GM12878 (cell line): ENCODE measurements around the gene BATF. TPM values are rescaled to one million over a fixed set of nuclear protein-coding genes. Genes with fewer than 3 reads are reported as not detected.

ENCODE experiments used
- CHD1 ChIP-seq: IDR thresholded peaks from 2 replicates; pipeline ENCODE4 v1.6.1; 2012; ENCODE audit warnings: low read depth, low read length, improper control_type of control experiment
- CHD2 ChIP-seq: IDR thresholded peaks from 2 replicates; pipeline ENCODE4 v1.6.1; 2011; ENCODE audit warnings: low read depth, low read length, improper control_type of control experiment, borderline replicate concordance
- GATAD2B ChIP-seq: fragments of 450-650 bp; conservative IDR thresholded peaks from 2 replicates; pipeline ENCODE4 v1.6.1; 2017; ENCODE audit warnings: low read depth, mild to moderate bottlenecking, moderate library complexity
- JUND ChIP-seq: IDR thresholded peaks from 2 replicates; pipeline ENCODE4 v1.6.1; 2012; ENCODE audit warnings: low read depth, mild to moderate bottlenecking, low read length, improper control_type of control experiment, moderate library complexity
- KLF5 ChIP-seq: fragments of 450-650 bp; IDR thresholded peaks from 2 replicates; pipeline ENCODE4 v1.6.1; 2014; ENCODE audit warnings: mild to moderate bottlenecking; ENCODE audit not compliant: partially characterized antibody
- MEF2B ChIP-seq: fragments of 450-650 bp; IDR thresholded peaks from 2 replicates; pipeline ENCODE4 v1.6.1; 2018; ENCODE audit warnings: mild to moderate bottlenecking, moderate library complexity; ENCODE audit not compliant: partially characterized antibody, poor library complexity, severe bottlenecking
- MYB ChIP-seq: fragments of 150-350 bp; IDR thresholded peaks from 2 replicates; pipeline ENCODE4 v1.6.1; 2014; ENCODE audit warnings: mild to moderate bottlenecking, low read depth, low read length, borderline replicate concordance
- PAX5 ChIP-seq: IDR thresholded peaks from 2 replicates; pipeline ENCODE4 v1.6.1; 2011; ENCODE audit warnings: low read depth, low read length, borderline replicate concordance
- RELA ChIP-seq: fragments of 450-650 bp; IDR thresholded peaks from 2 replicates; pipeline ENCODE4 v1.8.0; 2014; ENCODE audit warnings: borderline replicate concordance; ENCODE audit not compliant: partially characterized antibody
- RUNX3 ChIP-seq: IDR thresholded peaks from 2 replicates; pipeline ENCODE4 v1.6.1; 2012; ENCODE audit warnings: low read length, inconsistent platforms
- SMAD5 ChIP-seq: IDR thresholded peaks from 2 replicates; pipeline ENCODE4 v1.6.1; 2016; ENCODE audit warnings: antibody characterized with exemption, low read depth
- SUZ12 ChIP-seq: fragments of 200-600 bp; sonication (generic); IDR thresholded peaks from one replicate; pipeline ENCODE4 v1.6.1; 2018; ENCODE audit warnings: antibody characterized with exemption, mild to moderate bottlenecking; ENCODE audit not compliant: unreplicated experiment
- polyA plus RNA-seq, 11 experiments: library from polyadenylated mRNA; depleted of rRNA in 4 of 11; unstranded in 6 of 11; stranded (reverse) in 5 of 11; fragments of >200 nt; fragmentation: Nextera tagmentation in 4 of 11; fragmentation: Illumina TruSeq in 1 of 11; extraction: Ambion mirVana in 4 of 11; extraction: Trizol in 1 of 11; gene quantifications; 1 replicate in 1 of 11; 2 replicates in 10 of 11; pipeline versions ENCODE4 v1.2.1 to v1.2.3, GENCODE V29; 2011 to 2016; ENCODE audit warnings: inconsistent platforms in 2 of 11, missing spikeins in 2 of 11, low read depth in 1 of 11
- total RNA-seq, 4 experiments: library from RNA; depleted of rRNA in 3 of 4; stranded (reverse); fragments of >200 nt in 3 of 4; fragmentation: Illumina TruSeq in 1 of 4; extraction: Trizol in 1 of 4; gene quantifications; 2 replicates each; pipeline versions ENCODE4 v1.2.1 to v1.2.3, GENCODE V29; 2013 to 2021
- TF ChIP-seq, protein P1 (sequence below): fragments of 150-350 bp; IDR thresholded peaks from 2 replicates; pipeline ENCODE4 v1.6.1; 2016; ENCODE audit warnings: low read depth, low read length
- TF ChIP-seq, protein P2 (sequence below): fragments of 450-650 bp; IDR thresholded peaks from 2 replicates; pipeline ENCODE4 v1.6.1; 2017; ENCODE audit warnings: antibody characterized with exemption, mild to moderate bottlenecking, moderate library complexity
- TF ChIP-seq, protein P3 (sequence below): IDR thresholded peaks from 2 replicates; pipeline ENCODE4 v1.6.1; 2012; ENCODE audit warnings: mild to moderate bottlenecking, low read depth, low read length
- TF ChIP-seq, protein P4 (sequence below): fragments of 450-650 bp; IDR thresholded peaks from 2 replicates; pipeline ENCODE4 v1.6.1; 2014; ENCODE audit warnings: mild to moderate bottlenecking
- TF ChIP-seq, protein P5 (sequence below): IDR thresholded peaks from 2 replicates; pipeline ENCODE4 v1.6.1; 2011; ENCODE audit warnings: borderline replicate concordance, low read depth, mild to moderate bottlenecking, moderate library complexity, mixed read lengths, low read length; ENCODE audit not compliant: insufficient read depth; ENCODE audit errors: extremely low read length

The BATF gene
- total and polyA plus RNA-seq, 10 of the 15 experiments (the other 5 are each of a cell fraction or from before 2014, with no cell fraction given): 10.0 to 154 (median 103) TPM

DNA sequence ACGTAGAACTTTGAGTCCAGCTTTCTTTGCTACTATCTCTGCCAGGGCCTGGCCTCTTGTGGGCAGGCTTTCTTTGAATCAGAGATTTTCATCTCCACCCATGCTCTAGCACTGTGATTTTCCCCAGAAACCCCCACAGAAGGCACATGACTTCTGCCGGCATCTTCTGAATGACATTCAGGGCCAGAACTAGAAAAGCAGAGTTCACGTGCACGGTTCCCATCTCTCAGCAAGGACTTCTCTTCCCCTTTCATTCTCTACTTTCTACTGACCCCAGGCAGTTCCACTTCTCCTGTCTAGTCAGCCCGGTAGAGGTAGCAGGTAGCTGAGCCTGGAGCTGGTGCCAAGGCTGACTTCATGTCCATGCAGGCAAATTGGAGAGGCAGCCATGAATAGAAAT, 26.9 kb downstream of the BATF start (continued):
- TF ChIP-seq SMAD5 (no peak), PAX5 (no peak), JUND (no peak), RUNX3 (peak; percentile 63; the same call in 1 of the 2 replicates), CHD1 (no peak), SUZ12 (no peak), MEF2B (no peak), KLF5 (no peak), CHD2 (no peak), MYB (no peak), GATAD2B (0 out of 2 replicates have a peak, but pooled peaks have one; percentile 29), RELA (peak; percentile 77)
- TF ChIP-seq, protein P1, sequence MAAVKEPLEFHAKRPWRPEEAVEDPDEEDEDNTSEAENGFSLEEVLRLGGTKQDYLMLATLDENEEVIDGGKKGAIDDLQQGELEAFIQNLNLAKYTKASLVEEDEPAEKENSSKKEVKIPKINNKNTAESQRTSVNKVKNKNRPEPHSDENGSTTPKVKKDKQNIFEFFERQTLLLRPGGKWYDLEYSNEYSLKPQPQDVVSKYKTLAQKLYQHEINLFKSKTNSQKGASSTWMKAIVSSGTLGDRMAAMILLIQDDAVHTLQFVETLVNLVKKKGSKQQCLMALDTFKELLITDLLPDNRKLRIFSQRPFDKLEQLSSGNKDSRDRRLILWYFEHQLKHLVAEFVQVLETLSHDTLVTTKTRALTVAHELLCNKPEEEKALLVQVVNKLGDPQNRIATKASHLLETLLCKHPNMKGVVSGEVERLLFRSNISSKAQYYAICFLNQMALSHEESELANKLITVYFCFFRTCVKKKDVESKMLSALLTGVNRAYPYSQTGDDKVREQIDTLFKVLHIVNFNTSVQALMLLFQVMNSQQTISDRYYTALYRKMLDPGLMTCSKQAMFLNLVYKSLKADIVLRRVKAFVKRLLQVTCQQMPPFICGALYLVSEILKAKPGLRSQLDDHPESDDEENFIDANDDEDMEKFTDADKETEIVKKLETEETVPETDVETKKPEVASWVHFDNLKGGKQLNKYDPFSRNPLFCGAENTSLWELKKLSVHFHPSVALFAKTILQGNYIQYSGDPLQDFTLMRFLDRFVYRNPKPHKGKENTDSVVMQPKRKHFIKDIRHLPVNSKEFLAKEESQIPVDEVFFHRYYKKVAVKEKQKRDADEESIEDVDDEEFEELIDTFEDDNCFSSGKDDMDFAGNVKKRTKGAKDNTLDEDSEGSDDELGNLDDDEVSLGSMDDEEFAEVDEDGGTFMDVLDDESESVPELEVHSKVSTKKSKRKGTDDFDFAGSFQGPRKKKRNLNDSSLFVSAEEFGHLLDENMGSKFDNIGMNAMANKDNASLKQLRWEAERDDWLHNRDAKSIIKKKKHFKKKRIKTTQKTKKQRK: no peak
- TF ChIP-seq, protein P2, sequence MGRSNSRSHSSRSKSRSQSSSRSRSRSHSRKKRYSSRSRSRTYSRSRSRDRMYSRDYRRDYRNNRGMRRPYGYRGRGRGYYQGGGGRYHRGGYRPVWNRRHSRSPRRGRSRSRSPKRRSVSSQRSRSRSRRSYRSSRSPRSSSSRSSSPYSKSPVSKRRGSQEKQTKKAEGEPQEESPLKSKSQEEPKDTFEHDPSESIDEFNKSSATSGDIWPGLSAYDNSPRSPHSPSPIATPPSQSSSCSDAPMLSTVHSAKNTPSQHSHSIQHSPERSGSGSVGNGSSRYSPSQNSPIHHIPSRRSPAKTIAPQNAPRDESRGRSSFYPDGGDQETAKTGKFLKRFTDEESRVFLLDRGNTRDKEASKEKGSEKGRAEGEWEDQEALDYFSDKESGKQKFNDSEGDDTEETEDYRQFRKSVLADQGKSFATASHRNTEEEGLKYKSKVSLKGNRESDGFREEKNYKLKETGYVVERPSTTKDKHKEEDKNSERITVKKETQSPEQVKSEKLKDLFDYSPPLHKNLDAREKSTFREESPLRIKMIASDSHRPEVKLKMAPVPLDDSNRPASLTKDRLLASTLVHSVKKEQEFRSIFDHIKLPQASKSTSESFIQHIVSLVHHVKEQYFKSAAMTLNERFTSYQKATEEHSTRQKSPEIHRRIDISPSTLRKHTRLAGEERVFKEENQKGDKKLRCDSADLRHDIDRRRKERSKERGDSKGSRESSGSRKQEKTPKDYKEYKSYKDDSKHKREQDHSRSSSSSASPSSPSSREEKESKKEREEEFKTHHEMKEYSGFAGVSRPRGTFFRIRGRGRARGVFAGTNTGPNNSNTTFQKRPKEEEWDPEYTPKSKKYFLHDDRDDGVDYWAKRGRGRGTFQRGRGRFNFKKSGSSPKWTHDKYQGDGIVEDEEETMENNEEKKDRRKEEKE: no peak
- TF ChIP-seq, protein P3, sequence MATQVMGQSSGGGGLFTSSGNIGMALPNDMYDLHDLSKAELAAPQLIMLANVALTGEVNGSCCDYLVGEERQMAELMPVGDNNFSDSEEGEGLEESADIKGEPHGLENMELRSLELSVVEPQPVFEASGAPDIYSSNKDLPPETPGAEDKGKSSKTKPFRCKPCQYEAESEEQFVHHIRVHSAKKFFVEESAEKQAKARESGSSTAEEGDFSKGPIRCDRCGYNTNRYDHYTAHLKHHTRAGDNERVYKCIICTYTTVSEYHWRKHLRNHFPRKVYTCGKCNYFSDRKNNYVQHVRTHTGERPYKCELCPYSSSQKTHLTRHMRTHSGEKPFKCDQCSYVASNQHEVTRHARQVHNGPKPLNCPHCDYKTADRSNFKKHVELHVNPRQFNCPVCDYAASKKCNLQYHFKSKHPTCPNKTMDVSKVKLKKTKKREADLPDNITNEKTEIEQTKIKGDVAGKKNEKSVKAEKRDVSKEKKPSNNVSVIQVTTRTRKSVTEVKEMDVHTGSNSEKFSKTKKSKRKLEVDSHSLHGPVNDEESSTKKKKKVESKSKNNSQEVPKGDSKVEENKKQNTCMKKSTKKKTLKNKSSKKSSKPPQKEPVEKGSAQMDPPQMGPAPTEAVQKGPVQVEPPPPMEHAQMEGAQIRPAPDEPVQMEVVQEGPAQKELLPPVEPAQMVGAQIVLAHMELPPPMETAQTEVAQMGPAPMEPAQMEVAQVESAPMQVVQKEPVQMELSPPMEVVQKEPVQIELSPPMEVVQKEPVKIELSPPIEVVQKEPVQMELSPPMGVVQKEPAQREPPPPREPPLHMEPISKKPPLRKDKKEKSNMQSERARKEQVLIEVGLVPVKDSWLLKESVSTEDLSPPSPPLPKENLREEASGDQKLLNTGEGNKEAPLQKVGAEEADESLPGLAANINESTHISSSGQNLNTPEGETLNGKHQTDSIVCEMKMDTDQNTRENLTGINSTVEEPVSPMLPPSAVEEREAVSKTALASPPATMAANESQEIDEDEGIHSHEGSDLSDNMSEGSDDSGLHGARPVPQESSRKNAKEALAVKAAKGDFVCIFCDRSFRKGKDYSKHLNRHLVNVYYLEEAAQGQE: no peak
- TF ChIP-seq, protein P4, sequence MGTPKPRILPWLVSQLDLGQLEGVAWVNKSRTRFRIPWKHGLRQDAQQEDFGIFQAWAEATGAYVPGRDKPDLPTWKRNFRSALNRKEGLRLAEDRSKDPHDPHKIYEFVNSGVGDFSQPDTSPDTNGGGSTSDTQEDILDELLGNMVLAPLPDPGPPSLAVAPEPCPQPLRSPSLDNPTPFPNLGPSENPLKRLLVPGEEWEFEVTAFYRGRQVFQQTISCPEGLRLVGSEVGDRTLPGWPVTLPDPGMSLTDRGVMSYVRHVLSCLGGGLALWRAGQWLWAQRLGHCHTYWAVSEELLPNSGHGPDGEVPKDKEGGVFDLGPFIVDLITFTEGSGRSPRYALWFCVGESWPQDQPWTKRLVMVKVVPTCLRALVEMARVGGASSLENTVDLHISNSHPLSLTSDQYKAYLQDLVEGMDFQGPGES: no peak
- TF ChIP-seq, protein P5, sequence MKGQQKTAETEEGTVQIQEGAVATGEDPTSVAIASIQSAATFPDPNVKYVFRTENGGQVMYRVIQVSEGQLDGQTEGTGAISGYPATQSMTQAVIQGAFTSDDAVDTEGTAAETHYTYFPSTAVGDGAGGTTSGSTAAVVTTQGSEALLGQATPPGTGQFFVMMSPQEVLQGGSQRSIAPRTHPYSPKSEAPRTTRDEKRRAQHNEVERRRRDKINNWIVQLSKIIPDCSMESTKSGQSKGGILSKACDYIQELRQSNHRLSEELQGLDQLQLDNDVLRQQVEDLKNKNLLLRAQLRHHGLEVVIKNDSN: peak; percentile 54
